Gastroesophageal sphincter (tissue), 4 donors: ENCODE measurements around the gene RSRC2. TPM values are rescaled to one million over a fixed set of nuclear protein-coding genes. Genes with fewer than 3 reads are reported as not detected.
A peak's percentile ranks its signal among the peaks of the same experiment; 100 is the strongest.

Experiments used
- ATAC-seq: fragments of 150-250 bp; one replicate; pipeline ENCODE4 v1.9.1; 2016; ENCODE audit warnings: mild to moderate bottlenecking, moderate library complexity
- H3K27ac ChIP-seq, 4 donors: fragments of 200-600 bp; sonication (generic) in 3 of 4; 1 replicate in 3 of 4; 2 replicates in 1 of 4; pipeline ENCODE4 v1.5.1; 2016 to 2019
- H3K27me3 ChIP-seq: fragments of 200-600 bp; sonication (generic); one replicate; pipeline ENCODE4 v1.5.1; 2019
- H3K36me3 ChIP-seq, 2 donors: fragments of 200-600 bp; sonication (generic); one replicate each; pipeline ENCODE4 v1.5.1; 2019; ENCODE audit warnings: control low read depth in 1 of 2
- H3K4me1 ChIP-seq, 3 donors: fragments of 200-600 bp; sonication (generic); 1 replicate in 2 of 3; 2 replicates in 1 of 3; pipeline ENCODE4 v1.5.1; 2016 to 2019; ENCODE audit warnings: control low read depth in 2 of 3
- H3K4me3 ChIP-seq, 2 donors: fragments of 200-600 bp; sonication (generic); one replicate each; pipeline ENCODE4 v1.5.1; 2019; ENCODE audit warnings: mild to moderate bottlenecking in 1 of 2, moderate library complexity in 1 of 2
- H3K9me3 ChIP-seq, 3 donors: fragments of 200-600 bp; sonication (generic); one replicate each; pipeline ENCODE4 v1.5.1; 2017 to 2019; ENCODE audit warnings: control low read depth in 2 of 3
- CTCF ChIP-seq, 4 experiments: fragments of 200-600 bp in 2 of 4; fragments of 450-650 bp in 2 of 4; sonication (generic) in 1 of 4; IDR thresholded peaks; one replicate each; pipeline ENCODE4 v1.5.1; 2017 to 2019; ENCODE audit warnings: antibody characterized with exemption in 4 of 4, mild to moderate bottlenecking in 2 of 4, moderate library complexity in 2 of 4
- EP300 ChIP-seq: sonication (generic); formaldehyde crosslinking; IDR thresholded peaks from one replicate; pipeline ENCODE4 v1.6.1; 2017; ENCODE audit warnings: antibody characterized with exemption, mild to moderate bottlenecking
- POLR2A ChIP-seq, 2 donors: fragments of 450-650 bp; IDR thresholded peaks; one replicate each; pipeline ENCODE4 v1.6.1; 2017; ENCODE audit warnings: antibody characterized with exemption in 2 of 2, mild to moderate bottlenecking in 2 of 2, moderate library complexity in 1 of 2
- POLR2AphosphoS5 ChIP-seq: sonication (generic); formaldehyde crosslinking; IDR thresholded peaks from one replicate; pipeline ENCODE4 v1.6.1; 2017; ENCODE audit warnings: antibody characterized with exemption
- WGBS, 2 donors: methylation state at CpG; one replicate each; pipeline ENCODE4 v1.1.5; 2018; ENCODE audit warnings: low coverage in 1 of 2; 5-methylcytosine and 5-hydroxymethylcytosine counted together
- total RNA-seq, 4 donors: library from RNA; depleted of rRNA; stranded (reverse); fragments of >200 nt; gene quantifications; one replicate each; pipeline ENCODE4 v1.1.0, GENCODE V29; 2016

RSRC2 gene
- total RNA-seq, 4 donors from 2014 or later = 37.4 to 102 (median 72.0) TPM

GRCh38 chr12:122483969-122484368 lies 42.8 kb downstream of the RSRC2 start:
- TF ChIP-seq CTCF (IDR thresholded peaks at IDR 0.05) (no peak), POLR2AphosphoS5 (no peak), POLR2A (IDR thresholded peaks at IDR 0.05) (no peak), EP300 (no peak)
- Histone ChIP-seq H3K27me3 (no peaks in the 10 kb centered on the region), H3K4me3 (no peak overlapping the region), H3K9me3 (no peaks in the 10 kb centered on the region), H3K36me3 (peaks cover 2 to 99% of the 10 kb centered on the region in 2 donors), H3K27ac (no peak overlapping the region), H3K4me1 (no peaks in the 10 kb centered on the region)
- no peak for ATAC-seq
- 80 to 93% methylated on average over 2 to 5 of the region's 5 CpGs for WGBS, 2 donors

- Histone ChIP-seq H3K27ac (no peak overlapping the region), H3K27me3 (no peaks in the 10 kb centered on the region), H3K4me1 (no peaks in the 10 kb centered on the region), H3K9me3 (no peaks in the 10 kb centered on the region), H3K36me3 (peaks cover 2 to 99% of the 10 kb centered on the region in 2 donors), H3K4me3 (no peak overlapping the region)
- no peak for TF ChIP-seq CTCF (IDR thresholded peaks at IDR 0.05)
- WGBS, 2 donors = 82 to 93% methylated on average over 6 of the region's 6 CpGs
- no peak for ATAC-seq
These were observed 44.9 kb downstream of the RSRC2 start for GRCh38 chr12:122481861-122482260.

- 95% methylated on average over 6 to 8 of the region's 8 CpGs for WGBS, 2 donors
- Histone ChIP-seq H3K9me3 (no peaks in the 10 kb centered on the region), H3K27me3 (no peaks in the 10 kb centered on the region), H3K36me3 (peaks cover 2 to 99% of the 10 kb centered on the region in 2 donors), H3K4me3 (no peak overlapping the region), H3K27ac (no peak overlapping the region), H3K4me1 (no peaks in the 10 kb centered on the region)
- TF ChIP-seq CTCF (IDR thresholded peaks at IDR 0.05) (no peak), EP300 (no peak), POLR2AphosphoS5 (no peak), POLR2A (IDR thresholded peaks at IDR 0.05) (no peak)
- ATAC-seq = no peak
These were observed 46.0 kb downstream of the RSRC2 start for GRCh38 chr12:122480753-122481152.

- H3K27ac ChIP-seq = no peak overlapping the region
- H3K27me3 ChIP-seq = no peaks in the 10 kb centered on the region
- no peak overlapping the region for H3K4me3 ChIP-seq
- peaks cover 0 to 71% of the 10 kb centered on the region in 2 donors for H3K36me3 ChIP-seq
- no peaks in the 10 kb centered on the region for H3K9me3 ChIP-seq
- TF ChIP-seq CTCF (IDR thresholded peaks at IDR 0.05) (no peak), POLR2AphosphoS5 (no peak), EP300 (no peak), POLR2A (IDR thresholded peaks at IDR 0.05) (no peak)
- WGBS, 2 donors = 88 to 93% methylated on average over 2 of the region's 2 CpGs
- peaks cover 0 to 16% (median 4%) of the 10 kb centered on the region in 3 donors for H3K4me1 ChIP-seq
- ATAC-seq = no peak
These were observed 52.4 kb downstream of the RSRC2 start for GRCh38 chr12:122474324-122474716.

- Histone ChIP-seq H3K4me1 (peaks cover 0 to 16% (median 4%) of the 10 kb centered on the region in 3 donors), H3K4me3 (no peak overlapping the region), H3K36me3 (peaks cover 0 to 65% of the 10 kb centered on the region in 2 donors), H3K27me3 (no peaks in the 10 kb centered on the region), H3K27ac (no peak overlapping the region), H3K9me3 (no peaks in the 10 kb centered on the region)
- WGBS, 2 donors = 79 to 90% methylated on average over 4 to 7 of the region's 19 CpGs
- TF ChIP-seq POLR2AphosphoS5 (no peak), CTCF (IDR thresholded peaks at IDR 0.05) (no peak), EP300 (no peak), POLR2A (IDR thresholded peaks at IDR 0.05) (no peak)
- peak; percentile 13 for ATAC-seq
These were observed 53.0 kb downstream of the RSRC2 start for GRCh38 chr12:122473543-122474323.
